ENCODE measurements around the gene ZNF699. TPM values are rescaled to one million over a fixed set of nuclear protein-coding genes. Genes with fewer than 3 reads are reported as not detected.

Gene ZNF699
- total and polyA plus RNA-seq, 2 of the 13 experiments (the other 11 are each of a cell fraction or from before 2014, with no cell fraction given), result 0.33 to 2.2 TPM

DNA sequence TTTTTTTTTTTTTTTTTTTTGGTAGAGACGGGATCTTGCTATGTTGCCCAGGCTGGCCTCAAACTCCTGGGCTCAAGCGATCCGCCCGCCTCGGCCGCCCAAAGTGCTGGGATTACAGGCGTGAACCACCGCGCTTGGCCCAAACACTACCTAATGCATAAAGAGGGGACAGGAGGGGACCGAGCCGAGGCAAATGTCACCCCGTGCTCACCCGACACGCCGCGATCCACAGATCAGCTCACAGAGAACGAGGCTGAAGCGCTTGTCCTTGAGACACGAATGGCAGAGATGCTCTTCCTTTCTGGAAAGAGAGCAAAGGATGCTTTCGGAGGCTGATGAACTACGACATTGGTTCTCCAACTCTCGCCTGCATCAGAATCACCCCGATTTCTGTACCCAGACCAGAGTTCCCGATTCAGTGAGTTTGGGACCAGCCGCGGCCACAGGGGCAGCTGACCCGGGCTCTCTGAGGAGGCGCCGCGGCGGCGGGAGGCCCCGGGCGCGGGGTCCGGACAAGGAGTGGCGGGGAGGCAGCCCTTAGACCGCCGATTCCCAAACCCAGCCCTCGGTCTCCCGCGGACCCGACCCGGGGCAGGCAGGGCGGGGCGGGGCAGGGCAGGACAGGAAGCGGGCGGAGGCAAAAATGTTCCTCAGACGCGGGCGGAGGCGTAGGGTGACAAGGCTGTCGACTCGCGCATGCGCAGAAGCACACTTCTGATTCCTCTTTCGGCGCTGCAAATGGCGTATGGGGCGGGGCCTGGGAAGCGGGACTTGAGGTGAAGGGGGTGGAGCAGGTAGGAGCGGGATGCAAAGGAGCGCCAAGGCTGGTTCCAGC, at the start of gene ZNF699 (continued):
- no peak for TF ChIP-seq ZNF614 (CRISPR knock-in tag; IDR thresholded peaks at IDR 0.05; ENCODE audit: borderline replicate concordance)
- TF ChIP-seq PITX1 (CRISPR knock-in tag; IDR thresholded peaks at IDR 0.05), result no peak
- TF ChIP-seq, protein P1, sequence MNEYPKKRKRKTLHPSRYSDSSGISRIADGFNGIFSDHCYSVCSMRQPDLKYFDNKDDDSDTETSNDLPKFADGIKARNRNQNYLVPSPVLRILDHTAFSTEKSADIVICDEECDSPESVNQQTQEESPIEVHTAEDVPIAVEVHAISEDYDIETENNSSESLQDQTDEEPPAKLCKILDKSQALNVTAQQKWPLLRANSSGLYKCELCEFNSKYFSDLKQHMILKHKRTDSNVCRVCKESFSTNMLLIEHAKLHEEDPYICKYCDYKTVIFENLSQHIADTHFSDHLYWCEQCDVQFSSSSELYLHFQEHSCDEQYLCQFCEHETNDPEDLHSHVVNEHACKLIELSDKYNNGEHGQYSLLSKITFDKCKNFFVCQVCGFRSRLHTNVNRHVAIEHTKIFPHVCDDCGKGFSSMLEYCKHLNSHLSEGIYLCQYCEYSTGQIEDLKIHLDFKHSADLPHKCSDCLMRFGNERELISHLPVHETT (CRISPR knock-in tag; conservative IDR thresholded peaks at IDR 0.05), result no peak
- no peak for TF ChIP-seq U2AF1 (optimal IDR thresholded peaks at IDR 0.05; ENCODE audit: low read depth, low read length)
- no peak for TF ChIP-seq ATAD3A (CRISPR knock-in tag; IDR thresholded peaks at IDR 0.05)
- TF ChIP-seq, protein P2, sequence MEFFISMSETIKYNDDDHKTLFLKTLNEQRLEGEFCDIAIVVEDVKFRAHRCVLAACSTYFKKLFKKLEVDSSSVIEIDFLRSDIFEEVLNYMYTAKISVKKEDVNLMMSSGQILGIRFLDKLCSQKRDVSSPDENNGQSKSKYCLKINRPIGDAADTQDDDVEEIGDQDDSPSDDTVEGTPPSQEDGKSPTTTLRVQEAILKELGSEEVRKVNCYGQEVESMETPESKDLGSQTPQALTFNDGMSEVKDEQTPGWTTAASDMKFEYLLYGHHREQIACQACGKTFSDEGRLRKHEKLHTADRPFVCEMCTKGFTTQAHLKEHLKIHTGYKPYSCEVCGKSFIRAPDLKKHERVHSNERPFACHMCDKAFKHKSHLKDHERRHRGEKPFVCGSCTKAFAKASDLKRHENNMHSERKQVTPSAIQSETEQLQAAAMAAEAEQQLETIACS (CRISPR knock-in tag; IDR thresholded peaks at IDR 0.05), result no peak
- no peak for TF ChIP-seq EZH2 (conservative IDR thresholded peaks at IDR 0.05; ENCODE audit: low read depth, low read length)
- TF ChIP-seq, protein P3, sequence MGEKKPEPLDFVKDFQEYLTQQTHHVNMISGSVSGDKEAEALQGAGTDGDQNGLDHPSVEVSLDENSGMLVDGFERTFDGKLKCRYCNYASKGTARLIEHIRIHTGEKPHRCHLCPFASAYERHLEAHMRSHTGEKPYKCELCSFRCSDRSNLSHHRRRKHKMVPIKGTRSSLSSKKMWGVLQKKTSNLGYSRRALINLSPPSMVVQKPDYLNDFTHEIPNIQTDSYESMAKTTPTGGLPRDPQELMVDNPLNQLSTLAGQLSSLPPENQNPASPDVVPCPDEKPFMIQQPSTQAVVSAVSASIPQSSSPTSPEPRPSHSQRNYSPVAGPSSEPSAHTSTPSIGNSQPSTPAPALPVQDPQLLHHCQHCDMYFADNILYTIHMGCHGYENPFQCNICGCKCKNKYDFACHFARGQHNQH (CRISPR knock-in tag; IDR thresholded peaks at IDR 0.05), result no peak
- TF ChIP-seq, protein P4, sequence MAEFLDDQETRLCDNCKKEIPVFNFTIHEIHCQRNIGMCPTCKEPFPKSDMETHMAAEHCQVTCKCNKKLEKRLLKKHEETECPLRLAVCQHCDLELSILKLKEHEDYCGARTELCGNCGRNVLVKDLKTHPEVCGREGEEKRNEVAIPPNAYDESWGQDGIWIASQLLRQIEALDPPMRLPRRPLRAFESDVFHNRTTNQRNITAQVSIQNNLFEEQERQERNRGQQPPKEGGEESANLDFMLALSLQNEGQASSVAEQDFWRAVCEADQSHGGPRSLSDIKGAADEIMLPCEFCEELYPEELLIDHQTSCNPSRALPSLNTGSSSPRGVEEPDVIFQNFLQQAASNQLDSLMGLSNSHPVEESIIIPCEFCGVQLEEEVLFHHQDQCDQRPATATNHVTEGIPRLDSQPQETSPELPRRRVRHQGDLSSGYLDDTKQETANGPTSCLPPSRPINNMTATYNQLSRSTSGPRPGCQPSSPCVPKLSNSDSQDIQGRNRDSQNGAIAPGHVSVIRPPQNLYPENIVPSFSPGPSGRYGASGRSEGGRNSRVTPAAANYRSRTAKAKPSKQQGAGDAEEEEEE (CRISPR knock-in tag; IDR thresholded peaks at IDR 0.05; ENCODE audit: borderline replicate concordance), result no peak
- TF ChIP-seq, protein P5, sequence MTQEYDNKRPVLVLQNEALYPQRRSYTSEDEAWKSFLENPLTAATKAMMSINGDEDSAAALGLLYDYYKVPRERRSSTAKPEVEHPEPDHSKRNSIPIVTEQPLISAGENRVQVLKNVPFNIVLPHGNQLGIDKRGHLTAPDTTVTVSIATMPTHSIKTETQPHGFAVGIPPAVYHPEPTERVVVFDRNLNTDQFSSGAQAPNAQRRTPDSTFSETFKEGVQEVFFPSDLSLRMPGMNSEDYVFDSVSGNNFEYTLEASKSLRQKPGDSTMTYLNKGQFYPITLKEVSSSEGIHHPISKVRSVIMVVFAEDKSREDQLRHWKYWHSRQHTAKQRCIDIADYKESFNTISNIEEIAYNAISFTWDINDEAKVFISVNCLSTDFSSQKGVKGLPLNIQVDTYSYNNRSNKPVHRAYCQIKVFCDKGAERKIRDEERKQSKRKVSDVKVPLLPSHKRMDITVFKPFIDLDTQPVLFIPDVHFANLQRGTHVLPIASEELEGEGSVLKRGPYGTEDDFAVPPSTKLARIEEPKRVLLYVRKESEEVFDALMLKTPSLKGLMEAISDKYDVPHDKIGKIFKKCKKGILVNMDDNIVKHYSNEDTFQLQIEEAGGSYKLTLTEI (CRISPR knock-in tag; conservative IDR thresholded peaks at IDR 0.05), result no peak
- TF ChIP-seq SMARCC2 (IDR thresholded peaks at IDR 0.05), result no peak
- TF ChIP-seq SKI (IDR thresholded peaks at IDR 0.05; ENCODE audit: partially characterized antibody), result no peak
- no peak for TF ChIP-seq GPN1 (CRISPR knock-in tag; IDR thresholded peaks at IDR 0.05; ENCODE audit: borderline replicate concordance)
- no peak for TF ChIP-seq CBX1 (IDR thresholded peaks at IDR 0.05; ENCODE audit: low read depth)
- no peak for TF ChIP-seq ADNP (CRISPR knock-in tag; IDR thresholded peaks at IDR 0.05)
- TF ChIP-seq RFXAP (CRISPR knock-in tag; IDR thresholded peaks at IDR 0.05; ENCODE audit: borderline replicate concordance), result no peak
- TF ChIP-seq FOSL1 (CRISPR knock-in tag; IDR thresholded peaks at IDR 0.05; ENCODE audit: borderline replicate concordance), result no peak
- TF ChIP-seq SRSF1 (optimal IDR thresholded peaks at IDR 0.05; ENCODE audit: low read depth, low read length), result no peak
- no peak for TF ChIP-seq ZNF251 (CRISPR knock-in tag; IDR thresholded peaks at IDR 0.05)
- TF ChIP-seq ZKSCAN5 (CRISPR knock-in tag; IDR thresholded peaks at IDR 0.05), result no peak
- TF ChIP-seq, protein P6, sequence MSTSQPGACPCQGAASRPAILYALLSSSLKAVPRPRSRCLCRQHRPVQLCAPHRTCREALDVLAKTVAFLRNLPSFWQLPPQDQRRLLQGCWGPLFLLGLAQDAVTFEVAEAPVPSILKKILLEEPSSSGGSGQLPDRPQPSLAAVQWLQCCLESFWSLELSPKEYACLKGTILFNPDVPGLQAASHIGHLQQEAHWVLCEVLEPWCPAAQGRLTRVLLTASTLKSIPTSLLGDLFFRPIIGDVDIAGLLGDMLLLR (CRISPR knock-in tag; IDR thresholded peaks at IDR 0.05), result no peak
- TF ChIP-seq ZNF619 (CRISPR knock-in tag; IDR thresholded peaks at IDR 0.05), result no peak
